ENCODE measurements around the gene PCP2. TPM values are rescaled to one million over a fixed set of nuclear protein-coding genes. Genes with fewer than 3 reads are reported as not detected.

PCP2 gene
- total RNA-seq, 1 donor from 2014 or later = not detected

DNA sequence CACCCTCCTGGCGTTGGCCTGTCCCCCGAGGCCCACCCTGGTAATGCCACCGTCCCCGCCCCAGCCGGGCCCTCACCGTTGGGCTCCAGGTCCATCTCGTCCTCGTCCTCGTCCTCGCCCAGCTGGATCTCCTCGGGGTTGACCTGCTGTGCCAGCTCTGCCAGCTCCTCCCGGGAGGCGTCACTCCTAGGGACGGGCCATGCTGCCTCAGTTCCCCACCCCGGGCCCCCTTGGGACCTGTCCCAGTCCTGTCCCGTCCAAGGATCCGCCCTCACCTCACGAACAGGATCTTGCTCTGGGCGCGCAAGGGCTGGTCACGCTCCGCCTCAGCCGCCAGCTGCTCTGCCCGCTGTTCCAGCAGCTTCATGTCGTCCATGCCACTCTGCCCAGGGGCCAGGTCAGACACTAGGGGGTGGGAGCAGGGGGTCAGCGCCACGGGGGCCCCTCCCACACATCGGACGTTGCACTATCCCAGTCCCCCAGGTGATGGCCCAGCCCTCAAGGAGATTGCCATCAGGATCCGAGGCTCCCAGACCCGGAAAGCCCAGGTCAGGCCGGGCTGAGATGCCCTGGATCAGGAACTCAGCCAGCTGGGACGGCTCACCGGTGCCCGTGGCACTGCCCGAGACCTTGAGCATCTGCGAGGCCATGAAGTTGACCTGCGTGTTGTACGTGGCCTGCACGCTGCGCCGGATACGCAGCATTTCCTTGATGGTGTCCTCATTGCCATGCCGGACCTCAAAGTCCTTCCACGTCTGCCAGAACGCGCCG is 13.7 kb downstream of the PCP2 start:
- no peak for DNase-seq (ENCODE audit: low read depth)
- no peak overlapping the region for H3K4me3 ChIP-seq (ENCODE audit: low read depth, low read length)
- TF ChIP-seq, protein P1, sequence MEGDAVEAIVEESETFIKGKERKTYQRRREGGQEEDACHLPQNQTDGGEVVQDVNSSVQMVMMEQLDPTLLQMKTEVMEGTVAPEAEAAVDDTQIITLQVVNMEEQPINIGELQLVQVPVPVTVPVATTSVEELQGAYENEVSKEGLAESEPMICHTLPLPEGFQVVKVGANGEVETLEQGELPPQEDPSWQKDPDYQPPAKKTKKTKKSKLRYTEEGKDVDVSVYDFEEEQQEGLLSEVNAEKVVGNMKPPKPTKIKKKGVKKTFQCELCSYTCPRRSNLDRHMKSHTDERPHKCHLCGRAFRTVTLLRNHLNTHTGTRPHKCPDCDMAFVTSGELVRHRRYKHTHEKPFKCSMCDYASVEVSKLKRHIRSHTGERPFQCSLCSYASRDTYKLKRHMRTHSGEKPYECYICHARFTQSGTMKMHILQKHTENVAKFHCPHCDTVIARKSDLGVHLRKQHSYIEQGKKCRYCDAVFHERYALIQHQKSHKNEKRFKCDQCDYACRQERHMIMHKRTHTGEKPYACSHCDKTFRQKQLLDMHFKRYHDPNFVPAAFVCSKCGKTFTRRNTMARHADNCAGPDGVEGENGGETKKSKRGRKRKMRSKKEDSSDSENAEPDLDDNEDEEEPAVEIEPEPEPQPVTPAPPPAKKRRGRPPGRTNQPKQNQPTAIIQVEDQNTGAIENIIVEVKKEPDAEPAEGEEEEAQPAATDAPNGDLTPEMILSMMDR (IDR thresholded peaks at IDR 0.05; ENCODE audit: insufficient read depth, low read length, poor library complexity, severe bottlenecking) = no peak
- no peaks in the 10 kb centered on the region for H3K36me3 ChIP-seq (ENCODE audit: control insufficient read depth, insufficient read depth, low read length)
- H3K27me3 ChIP-seq (ENCODE audit: control insufficient read depth, insufficient read depth, low read length) = no peaks in the 10 kb centered on the region

DNA sequence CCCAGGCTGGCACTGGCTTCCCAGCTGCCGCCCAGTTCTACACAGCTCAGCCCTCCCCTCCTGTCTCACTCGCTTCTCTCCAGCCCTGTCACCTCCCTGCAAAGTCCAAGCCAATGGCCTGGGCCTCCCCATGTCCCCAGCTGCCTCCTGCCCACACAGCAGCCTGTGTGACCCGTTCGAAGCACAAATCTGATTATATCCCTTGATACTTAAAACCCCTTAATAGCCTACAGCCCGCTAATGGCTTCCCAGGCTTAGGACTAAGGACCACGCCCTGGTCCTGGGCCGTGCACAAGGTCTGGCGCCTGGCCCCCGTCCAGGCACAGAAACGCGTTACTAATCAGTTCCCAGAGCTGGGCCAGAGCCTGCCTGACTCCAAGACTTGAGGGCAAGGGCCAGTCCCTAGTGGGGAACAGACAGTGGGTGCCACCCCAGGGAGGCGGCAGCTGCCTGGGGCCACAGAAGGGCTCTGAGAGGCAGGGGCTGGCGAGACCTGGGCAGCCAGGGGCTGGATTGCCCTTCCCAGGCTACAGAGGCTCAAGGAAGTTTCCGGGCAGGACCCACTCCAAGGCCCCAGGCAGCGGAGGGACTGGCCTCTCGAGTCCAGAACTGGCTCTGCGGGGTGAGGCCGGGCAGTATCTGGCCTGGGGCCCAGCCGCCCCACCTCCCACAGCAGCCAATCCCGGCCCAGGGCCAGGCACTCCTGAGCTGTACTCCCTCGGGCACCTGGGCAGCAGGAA is 14.6 kb downstream of the PCP2 start:
- no peaks in the 10 kb centered on the region for H3K27me3 ChIP-seq (ENCODE audit: control insufficient read depth, insufficient read depth, low read length)
- H3K36me3 ChIP-seq (ENCODE audit: control insufficient read depth, insufficient read depth, low read length) = no peaks in the 10 kb centered on the region
- TF ChIP-seq, protein P1 (IDR thresholded peaks at IDR 0.05; ENCODE audit: insufficient read depth, low read length, poor library complexity, severe bottlenecking) = no peak
- H3K4me3 ChIP-seq (ENCODE audit: low read depth, low read length) = no peak overlapping the region
- DNase-seq (ENCODE audit: low read depth) = no peak

GRCh38 chr19:7618348-7618747 is 15.2 kb downstream of the PCP2 start:
- TF ChIP-seq, protein P1 (IDR thresholded peaks at IDR 0.05; ENCODE audit: insufficient read depth, low read length, poor library complexity, severe bottlenecking) = no peak
- Histone ChIP-seq H3K27me3 (ENCODE audit: control insufficient read depth, insufficient read depth, low read length) (no peaks in the 10 kb centered on the region), H3K4me3 (ENCODE audit: low read depth, low read length) (no peak overlapping the region), H3K36me3 (ENCODE audit: control insufficient read depth, insufficient read depth, low read length) (no peaks in the 10 kb centered on the region)
- DNase-seq (ENCODE audit: low read depth) = no peak

DNA sequence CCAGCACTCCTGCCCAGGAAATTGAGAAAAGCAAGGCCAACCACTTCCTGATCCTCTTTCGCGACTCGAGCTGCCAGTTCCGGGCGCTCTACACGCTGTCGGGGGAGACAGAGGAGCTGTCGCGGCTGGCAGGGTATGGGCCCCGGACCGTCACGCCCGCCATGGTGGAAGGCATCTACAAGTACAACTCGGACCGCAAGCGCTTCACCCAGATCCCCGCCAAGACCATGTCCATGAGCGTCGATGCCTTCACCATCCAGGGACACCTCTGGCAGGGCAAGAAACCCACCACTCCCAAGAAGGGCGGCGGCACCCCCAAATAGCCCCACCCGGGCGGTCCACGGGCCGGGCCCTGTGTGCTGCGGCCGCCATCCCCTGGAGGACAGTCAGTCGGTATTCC is 15.8 kb downstream of the PCP2 start:
- DNase-seq (ENCODE audit: low read depth) = no peak
- no peaks in the 10 kb centered on the region for H3K27me3 ChIP-seq (ENCODE audit: control insufficient read depth, insufficient read depth, low read length)
- H3K36me3 ChIP-seq (ENCODE audit: control insufficient read depth, insufficient read depth, low read length) = no peaks in the 10 kb centered on the region
- no peak overlapping the region for H3K4me3 ChIP-seq (ENCODE audit: low read depth, low read length)
- TF ChIP-seq, protein P1 (IDR thresholded peaks at IDR 0.05; ENCODE audit: insufficient read depth, low read length, poor library complexity, severe bottlenecking) = no peak

DNA sequence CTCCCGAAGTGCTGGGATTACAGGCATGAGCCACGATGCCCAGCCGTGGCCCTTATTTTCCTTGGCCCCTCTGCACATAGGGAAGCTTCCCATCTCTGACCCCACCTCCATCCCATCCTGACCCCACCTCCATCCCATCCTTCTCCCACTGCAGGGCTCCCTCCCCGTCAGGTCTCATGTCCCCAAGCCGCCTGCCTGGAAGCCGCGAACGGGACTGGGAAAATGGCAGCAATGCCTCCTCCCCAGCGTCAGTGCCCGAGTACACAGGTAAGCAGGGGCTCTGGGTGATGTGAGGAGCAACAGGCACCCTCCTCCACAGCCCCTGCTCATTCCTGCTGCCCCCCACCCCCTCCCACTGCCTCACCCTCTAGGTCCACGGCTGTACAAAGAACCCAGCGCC is 16.3 kb downstream of the PCP2 start:
- Histone ChIP-seq H3K4me3 (ENCODE audit: low read depth, low read length) (no peak overlapping the region), H3K36me3 (ENCODE audit: control insufficient read depth, insufficient read depth, low read length) (no peaks in the 10 kb centered on the region), H3K27me3 (ENCODE audit: control insufficient read depth, insufficient read depth, low read length) (no peaks in the 10 kb centered on the region)
- TF ChIP-seq, protein P1 (IDR thresholded peaks at IDR 0.05; ENCODE audit: insufficient read depth, low read length, poor library complexity, severe bottlenecking) = no peak
- DNase-seq (ENCODE audit: low read depth) = no peak
